HG02970 (cell line): ENCODE measurements around the gene FGF3.

Experiments used
- ATAC-seq: cut with Tn5 transposase; IDR thresholded peaks from one replicate; pipeline ENCODE4 v1.9.1; 2021; ENCODE audit warnings: mild to moderate bottlenecking, moderate library complexity, moderate number of reproducible peaks; ENCODE audit not compliant: unreplicated experiment, low FRiP score

Gene FGF3

DNA sequence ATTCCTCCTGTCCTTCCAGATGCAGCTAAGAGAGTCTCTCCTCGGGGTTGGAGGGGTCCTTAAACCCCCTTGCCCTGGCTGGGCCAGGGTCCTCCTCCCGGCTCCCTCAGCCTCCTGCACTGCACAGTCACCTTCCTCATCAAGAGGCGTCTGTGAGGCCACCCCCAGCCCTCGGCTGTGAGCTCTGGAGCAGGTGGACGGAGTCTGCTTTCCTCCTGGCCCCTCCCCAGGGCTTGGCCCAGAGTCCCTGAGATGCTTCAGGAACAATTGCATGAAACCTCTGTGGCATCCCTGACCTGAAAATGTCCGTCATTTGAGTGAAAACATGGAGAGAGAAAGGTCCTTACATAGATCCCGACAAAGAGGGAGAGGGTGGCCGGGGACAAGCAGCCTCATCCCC lies 6.7 kb upstream of the FGF3 start:
- no peak for ATAC-seq

- no peak for ATAC-seq
Observed at GRCh38 chr11:69825037-69825834, 6.0 kb upstream of the FGF3 start.

- ATAC-seq: no peak
Observed at GRCh38 chr11:69823641-69824265, 4.5 kb upstream of the FGF3 start.

- no peak for ATAC-seq
Observed at GRCh38 chr11:69822676-69823494, 3.7 kb upstream of the FGF3 start.

- ATAC-seq: no peak
Observed at GRCh38 chr11:69821511-69822040, 2.4 kb upstream of the FGF3 start.

- no peak for ATAC-seq
Observed at GRCh38 chr11:69820441-69820840, 1.2 kb upstream of the FGF3 start.

- ATAC-seq: no peak
Observed at GRCh38 chr11:69819541-69820070, 390 bp upstream of the FGF3 start.

DNA sequence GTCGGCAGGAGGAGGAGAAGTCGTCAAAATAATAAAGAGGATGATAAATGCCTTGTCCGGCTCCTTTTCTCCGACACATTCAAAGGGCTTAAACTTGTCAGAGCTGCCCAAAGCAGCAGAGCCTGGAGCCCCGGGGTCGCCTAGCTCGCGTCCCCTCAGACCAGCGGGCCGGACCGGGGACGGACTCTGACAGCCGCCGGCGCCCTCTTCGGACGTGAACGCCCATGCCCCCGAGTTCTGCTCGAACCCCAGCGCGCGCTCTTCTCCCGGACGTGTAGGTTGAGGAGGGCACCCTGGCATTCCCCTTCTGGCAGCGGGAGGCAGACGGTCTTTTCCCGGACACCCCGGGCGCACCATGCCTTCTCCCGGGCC lies 999 bp downstream of the FGF3 start:
- no peak for ATAC-seq

GRCh38 chr11:69817265-69818230 lies 1.7 kb downstream of the FGF3 start:
- no peak for ATAC-seq

DNA sequence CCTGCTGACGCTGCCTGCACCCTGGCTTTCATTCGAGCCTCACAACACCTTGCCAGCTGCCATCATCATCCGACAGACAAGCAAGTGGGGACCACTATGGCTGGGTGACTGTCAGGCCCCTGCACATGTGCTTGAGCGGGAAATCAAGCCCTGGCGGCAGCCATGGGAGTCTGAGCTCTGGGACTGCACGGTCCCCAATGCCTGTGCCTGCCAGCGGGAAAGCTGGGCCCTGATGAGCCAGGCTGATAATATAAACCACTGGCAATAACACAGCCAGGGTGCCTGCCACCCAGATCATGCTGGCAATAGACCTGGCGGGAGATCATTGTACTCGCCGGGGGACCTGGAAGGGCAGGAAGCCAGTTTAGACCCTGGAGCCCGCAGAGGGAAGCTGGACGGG lies 2.5 kb downstream of the FGF3 start:
- no peak for ATAC-seq

- ATAC-seq: no peak
Observed at GRCh38 chr11:69815973-69816372, 3.2 kb downstream of the FGF3 start.

DNA sequence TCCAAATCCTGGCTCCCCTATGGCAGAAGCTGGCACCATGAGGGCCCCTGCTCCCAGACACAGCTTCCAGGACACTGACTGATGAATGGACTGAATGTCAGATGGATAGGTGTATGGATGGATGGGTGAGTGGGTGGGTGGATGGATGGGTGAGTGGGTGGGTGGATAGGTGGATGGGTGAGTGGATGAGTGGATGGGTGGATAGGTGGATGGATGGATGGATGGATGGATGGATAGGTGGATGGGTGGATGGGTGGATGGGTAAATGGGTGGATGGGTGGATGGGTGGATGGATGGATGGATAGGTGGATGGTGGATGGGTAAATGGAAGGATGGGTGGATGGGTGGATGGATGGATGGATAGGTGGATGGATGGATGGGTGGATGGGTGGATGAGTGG lies 4.3 kb downstream of the FGF3 start:
- ATAC-seq: no peak

DNA sequence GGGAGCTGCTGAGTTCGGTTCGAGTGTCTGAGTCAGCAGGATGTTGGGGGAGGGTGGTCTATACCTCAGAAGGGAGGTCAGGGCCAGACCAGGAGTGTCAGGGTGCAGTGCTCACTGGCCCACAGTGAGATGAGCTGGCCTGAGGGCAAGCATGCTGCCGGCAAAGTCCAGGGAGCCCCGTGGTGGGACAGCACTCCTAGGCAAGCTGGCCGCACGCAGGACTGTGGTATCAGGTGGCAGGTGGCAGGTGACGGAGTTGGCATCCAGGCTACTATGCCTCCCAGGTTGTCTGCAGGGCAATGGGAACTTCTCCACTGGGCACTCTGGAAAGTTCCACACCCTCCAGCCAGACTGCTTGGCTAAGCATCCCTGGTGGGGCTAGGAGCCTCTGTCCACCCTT lies 4.8 kb downstream of the FGF3 start:
- no peak for ATAC-seq

DNA sequence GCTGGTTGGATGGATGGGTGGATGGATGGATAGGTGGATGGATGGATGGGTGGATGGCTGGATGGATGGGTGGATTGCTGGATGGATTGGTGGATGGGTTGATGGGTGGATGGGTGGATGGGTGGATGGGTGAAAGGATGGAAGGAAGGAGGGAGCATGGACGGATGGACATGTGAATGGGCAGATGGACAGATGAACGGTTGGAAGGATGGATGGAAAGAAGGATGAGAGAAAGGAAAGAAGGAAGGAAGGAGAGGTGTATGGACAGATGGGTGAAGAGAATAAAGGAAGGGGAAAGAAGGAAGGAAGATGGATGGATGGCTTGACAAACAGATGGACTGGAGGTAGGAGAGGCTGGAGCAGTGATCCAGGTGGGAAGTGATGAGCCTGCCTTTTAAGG lies 5.4 kb downstream of the FGF3 start:
- ATAC-seq: no peak

- ATAC-seq: no peak
Observed at GRCh38 chr11:69812946-69813345, 6.3 kb downstream of the FGF3 start.

GRCh38 chr11:69812256-69812655 lies 7.0 kb downstream of the FGF3 start:
- ATAC-seq: no peak

DNA sequence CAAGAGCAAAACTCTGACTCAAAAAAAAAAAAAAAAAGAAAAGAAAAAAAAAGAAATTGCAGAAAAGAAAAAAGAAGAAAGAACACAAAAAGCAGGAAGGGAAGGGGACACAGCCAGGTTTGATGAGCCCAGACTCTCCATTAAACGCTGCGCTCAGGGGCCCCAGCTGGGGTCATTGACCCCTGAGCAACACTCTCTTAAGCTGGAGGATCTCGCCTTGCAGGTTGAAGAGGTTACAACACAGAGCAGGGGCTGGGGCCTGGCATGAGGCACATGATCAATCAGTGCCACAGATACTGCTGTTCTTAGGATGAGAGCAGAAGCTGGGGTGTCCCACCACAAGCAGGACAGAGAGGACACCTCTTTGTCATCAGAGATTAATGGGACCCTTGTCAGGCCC lies 7.8 kb downstream of the FGF3 start:
- no peak for ATAC-seq

- ATAC-seq: no peak
Observed at GRCh38 chr11:69810289-69811118, 8.7 kb downstream of the FGF3 start.

- no peak for ATAC-seq
Observed at GRCh38 chr11:69808667-69809086, 10.5 kb downstream of the FGF3 start.
